ENCODE data around the gene NRL.

The NRL gene

DNA sequence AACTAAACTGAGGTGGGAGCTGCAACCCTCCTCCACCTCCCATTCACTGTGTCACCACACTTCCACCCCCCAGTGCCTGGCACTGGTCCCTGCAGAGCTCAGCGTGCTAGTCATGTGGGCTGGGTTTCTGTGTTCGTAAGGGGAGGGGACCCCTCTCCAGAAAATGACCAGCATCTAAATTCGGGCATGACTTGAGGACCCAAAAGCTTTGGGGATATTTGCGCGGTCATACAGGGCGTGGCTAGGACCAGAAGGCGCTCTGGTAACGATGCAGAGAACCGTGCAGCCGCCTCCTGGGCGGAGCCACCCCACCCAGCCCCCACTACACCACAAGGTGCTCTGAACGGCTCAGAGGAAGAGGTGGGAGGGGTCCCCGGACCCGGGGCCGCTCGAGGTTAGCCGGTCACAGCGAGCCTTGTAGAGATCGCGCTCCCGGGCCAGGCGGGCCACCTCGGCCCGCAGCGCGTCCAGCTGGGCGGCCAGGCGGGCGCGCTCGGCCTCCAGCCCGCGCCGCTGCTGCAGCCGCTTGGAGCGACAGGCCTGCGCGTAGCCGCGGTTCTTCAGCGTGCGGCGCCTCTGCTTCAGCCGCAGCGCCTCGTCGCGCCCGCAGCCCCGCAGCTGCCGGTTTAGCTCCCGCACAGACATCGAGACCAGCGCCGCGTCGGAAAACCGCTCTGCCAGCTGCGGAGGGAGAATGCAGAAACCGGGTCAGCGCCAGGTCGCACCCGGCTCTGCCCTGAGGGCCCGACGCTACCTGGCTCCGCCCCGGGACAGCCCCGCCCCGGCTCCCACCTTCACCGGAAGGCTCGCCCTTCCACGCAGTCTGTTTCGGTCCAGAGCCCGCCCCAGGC is 33.6 kb downstream of the NRL start:
- DNase-seq (ENCODE audit: low read depth in 2 of 2): peak; percentile 58 to 62

DNA sequence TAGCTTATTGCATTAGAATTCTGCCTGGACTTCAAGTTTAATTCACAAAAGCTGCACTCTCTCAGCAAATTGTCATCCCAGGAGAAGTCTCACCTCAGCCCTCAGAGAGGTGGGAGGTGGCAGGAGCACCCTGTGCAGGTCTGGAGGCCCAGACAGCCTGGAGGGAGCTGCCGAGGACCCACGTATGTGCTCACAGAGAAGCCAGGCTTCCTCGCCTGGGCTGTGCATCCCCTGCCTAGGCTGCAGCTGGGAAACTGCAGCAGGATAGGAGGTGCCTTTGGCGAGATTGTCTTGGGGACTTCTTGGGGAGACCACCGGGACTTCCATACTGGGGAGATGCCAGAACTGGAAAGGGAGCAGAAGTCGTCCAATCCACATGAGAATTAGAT is 34.6 kb downstream of the NRL start:
- DNase-seq (ENCODE audit: low read depth in 2 of 2): no peak

DNA sequence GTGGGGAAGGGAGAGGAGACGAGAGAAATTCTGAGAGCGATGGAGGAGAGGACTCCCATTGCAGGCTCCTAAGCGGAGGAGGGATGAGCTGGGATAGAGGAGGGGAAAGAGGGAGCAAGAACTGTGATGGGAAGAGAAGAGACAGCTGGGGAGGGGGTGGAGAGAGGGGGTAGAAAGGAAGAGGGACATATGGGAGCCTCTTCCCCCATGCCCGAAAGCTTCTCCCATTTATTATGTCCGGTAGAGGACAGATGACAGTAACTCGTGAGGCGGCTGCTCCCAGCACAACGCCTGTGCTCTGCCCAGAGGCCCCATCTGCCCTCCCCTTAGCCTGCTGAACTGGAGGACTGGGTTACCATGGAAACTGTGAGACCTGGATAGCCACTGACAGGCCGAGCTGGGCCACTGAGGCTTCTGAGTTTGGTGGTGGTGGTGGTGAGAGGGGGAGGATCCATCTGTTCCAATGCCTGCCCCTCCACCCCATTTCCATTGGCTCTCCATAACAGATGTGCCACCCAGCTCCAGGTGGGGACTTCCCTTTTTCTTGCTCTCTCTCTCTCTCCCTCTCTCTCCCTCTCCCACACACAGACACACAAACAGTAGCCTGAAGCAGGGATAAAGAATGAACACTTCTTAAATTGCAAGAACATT is 35.1 kb downstream of the NRL start:
- no peak for DNase-seq (ENCODE audit: low read depth in 2 of 2)

DNA sequence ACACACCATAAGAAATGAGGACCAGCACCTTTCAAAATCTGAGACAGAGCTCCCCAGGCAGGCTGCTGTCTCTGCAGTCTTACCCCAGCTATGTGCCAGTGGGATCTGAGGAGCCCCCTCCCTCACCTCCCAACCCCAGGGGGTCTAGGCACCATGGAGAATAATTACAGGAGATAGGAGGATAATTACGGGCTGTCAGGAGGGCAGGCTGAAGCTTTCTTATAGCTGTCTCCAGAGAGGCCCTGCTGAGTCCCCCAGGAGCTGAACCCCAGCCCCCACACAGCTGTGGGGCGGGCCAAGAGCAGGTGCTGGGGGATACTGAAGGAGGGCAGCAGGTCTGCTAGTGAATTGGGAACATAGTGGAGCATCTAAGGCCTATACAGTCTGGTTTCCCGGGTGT is 36.6 kb downstream of the NRL start:
- DNase-seq (ENCODE audit: low read depth in 2 of 2): no peak

DNA sequence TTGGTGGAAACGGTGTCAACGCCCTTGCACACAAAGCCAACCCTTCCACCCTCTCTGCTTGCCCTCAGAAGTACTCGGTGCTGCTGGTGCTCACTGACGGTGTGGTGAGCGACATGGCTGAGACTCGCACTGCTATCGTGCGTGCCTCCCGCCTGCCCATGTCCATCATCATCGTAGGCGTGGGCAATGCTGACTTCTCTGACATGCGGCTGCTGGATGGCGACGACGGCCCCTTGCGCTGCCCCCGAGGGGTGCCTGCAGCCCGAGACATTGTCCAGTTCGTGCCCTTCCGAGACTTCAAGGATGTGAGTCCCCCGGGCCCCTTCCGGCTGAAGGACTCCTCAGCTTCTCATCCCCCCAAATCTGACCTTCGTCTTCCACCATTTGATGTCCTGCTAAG is 37.7 kb downstream of the NRL start:
- DNase-seq (ENCODE audit: low read depth in 2 of 2): no peak

DNA sequence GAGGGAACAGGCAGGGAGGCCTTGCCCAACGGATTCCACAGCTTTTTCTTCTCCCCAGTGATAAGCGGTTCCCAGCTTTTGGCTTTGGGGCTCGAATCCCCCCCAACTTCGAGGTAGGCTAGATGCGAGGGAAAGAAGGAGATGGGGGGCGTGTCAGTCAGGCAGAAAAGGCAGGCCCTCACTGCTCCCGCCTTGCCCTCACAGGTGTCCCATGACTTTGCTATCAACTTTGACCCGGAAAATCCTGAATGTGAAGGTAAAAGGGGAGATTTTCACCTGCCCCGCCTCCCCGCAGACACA is 38.5 kb downstream of the NRL start:
- DNase-seq (ENCODE audit: low read depth in 2 of 2): no peak

DNA sequence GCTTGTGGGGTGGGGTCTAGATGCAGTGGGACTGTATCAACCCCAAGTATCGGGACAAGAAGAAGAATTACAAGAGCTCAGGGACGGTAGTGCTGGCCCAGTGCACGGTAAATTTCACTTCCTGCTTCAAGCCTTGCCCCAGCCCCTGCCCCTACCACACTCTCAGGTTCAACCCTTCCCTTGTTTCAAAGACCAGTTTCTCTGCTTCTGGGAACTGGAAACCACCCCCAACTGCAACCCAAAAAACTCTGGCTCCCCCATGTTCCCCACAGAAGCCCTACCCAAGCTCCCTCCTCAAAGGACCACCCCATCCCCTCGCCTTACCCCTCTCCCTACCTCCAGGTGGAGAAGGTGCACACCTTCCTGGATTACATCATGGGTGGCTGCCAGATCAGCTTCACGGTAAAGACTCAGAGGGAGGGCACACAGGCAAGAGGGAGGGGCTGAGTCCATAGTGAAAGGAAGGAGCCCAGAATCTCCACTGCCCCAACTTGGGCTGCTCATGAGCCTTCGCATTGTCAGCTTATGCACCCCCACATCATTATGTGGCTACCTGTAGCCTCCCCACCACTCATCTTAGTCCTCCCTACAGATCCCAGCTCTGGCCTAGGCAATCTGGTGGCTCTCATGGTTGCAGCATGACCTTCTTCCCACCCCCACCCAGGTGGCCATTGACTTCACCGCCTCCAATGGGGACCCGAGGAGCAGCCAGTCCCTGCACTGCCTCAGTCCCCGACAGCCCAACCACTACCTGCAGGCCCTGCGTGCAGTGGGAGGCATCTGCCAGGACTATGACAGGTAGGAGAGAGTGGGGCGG is 39.1 kb downstream of the NRL start:
- DNase-seq (ENCODE audit: low read depth in 2 of 2): no peak

DNA sequence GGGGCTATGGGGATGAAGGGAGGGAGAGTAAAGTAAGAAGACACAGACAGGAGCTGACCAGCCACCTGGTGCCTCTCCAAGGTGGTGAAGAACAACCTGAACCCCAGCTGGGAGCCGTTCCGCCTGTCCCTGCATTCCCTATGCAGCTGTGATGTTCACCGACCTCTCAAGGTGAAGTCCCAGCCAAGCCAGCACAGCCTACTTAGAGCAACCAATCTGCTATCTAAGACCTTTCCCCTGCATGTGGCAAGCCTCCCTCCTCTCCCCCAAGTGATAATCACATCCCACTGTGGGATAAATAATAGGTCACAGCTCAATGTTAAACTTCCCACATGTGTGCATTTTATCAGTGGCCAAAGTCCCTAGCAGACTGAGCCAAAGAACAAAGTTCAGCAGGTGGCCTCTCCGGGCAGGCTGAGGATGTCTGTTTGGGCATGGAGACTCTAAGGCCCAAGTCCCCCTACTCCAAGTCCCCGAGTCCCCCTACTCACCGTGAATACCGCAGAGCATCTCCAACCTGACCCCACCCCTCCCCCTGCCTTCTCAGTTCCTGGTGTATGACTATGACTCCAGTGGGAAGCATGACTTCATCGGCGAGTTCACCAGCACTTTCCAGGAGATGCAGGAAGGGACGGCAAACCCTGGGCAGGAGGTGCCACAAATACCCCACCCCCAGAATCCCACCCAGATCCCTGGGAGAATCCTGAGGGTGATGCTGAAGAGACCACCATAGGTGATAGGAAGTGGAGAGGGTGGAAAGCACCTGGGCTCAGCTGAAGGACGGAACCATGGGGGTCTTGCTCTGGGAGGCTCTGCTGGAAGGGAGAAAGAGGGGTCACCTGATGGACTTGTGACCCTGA is 39.9 kb downstream of the NRL start:
- no peak for DNase-seq (ENCODE audit: low read depth in 2 of 2)

GRCh38 chr14:24072881-24073877 is 41.6 kb downstream of the NRL start:
- DNase-seq (ENCODE audit: low read depth in 2 of 2): no peak

GRCh38 chr14:24072436-24072835 is 42.3 kb downstream of the NRL start:
- DNase-seq (ENCODE audit: low read depth in 2 of 2): no peak

DNA sequence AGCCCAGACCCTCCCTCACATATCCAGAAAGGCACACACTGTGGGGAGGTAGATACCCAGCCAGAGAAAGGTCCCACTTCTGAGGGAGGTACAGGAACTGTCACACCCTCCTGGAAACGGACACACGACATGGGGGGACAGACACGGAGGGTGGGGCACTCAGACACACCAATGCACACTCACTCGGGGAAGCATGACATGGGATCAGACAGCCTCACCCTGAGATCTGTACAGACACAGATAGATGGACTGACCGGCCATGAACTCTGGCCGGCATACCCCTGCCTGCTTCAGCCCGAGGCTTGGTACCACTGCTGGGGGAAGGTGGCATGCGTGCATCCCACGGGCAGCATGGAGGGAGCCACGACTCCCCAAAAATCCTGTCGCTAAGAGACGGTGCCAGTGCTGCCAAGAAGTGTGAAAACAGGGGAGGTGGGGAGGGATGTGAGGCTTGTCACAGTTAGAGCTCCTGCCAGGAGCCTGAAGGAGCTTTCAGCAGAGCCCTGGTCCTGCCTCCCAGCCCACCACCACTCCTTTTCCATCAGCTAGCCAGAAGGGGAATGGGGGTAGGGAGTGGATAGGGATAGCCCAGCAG is 42.8 kb downstream of the NRL start:
- DNase-seq (ENCODE audit: low read depth in 2 of 2): no peak

DNA sequence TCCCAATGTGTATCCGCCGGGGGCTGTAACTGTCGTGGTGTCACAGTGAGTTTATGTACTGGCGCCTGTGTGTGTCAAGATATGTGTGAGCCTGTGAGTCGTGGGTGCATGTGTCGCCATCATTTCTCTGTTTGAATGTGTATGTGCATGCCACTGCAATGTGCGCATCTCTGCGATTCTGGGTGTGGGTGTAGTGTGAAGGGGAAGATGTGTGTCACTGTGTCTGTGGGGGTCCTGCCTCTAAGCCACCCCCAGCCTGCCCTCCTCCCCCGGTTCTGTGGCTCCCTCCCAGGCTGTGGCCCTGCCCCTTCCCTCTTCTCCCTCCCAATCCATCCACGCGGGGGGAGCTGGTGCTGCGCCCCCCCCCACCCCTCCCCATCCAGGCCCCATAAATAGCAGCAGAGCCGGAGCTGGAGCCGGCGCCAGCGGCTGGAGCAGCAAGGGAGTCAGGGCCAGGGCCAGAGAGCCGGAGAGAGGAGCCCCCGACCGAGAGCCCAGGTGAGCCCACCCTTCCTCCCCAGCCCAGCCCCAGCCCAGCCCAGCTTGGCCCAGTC is 43.5 kb downstream of the NRL start, which contains the start of gene CPNE6:
Gene CPNE6 (plus strand): TSS at position 419 of the 554 bp plus-strand sequence. CDS start 1,375 bp downstream, outside the sequence.
- peak; percentile 40 to 46 for DNase-seq (ENCODE audit: low read depth in 2 of 2)

DNA sequence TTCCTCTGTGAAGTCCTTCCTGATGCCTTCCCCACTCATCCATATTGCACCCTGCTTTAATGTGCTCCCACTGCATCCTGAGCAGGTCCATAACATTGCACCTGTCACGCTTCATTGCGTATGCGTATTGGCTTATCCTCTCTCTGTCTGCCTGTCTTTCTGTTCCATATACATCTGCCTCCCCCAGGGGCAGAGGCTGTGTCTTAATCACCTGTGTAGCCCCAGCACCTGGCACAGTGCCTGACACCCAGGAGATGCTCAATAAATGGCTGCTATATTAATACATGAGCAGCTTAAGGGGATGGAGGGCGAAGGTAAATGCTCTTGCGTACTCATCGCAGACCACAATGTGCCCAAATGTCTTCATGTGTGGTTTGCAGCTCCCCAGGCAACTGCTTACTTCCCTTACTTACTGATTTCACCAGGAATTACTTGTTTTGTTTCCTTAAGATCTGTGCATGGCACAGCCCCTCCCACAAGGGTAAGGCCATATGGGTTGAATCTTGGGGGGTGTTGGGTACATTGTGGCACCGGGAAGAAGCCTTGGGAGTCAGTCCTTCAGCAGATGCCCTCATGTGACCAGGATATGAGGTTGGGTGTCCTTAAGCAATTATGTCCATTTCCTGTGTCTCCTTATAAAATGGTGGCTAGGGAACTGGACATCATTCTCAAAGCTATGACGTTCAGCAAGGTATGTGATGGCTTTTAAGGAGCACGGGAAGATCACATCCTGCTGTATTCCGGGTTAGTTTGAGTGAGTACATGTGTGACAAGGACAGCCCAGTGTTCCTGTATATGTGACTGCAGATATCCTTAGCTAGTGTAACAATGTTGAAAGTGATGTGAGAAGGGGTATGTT is 44.2 kb downstream of the NRL start:
- DNase-seq (ENCODE audit: low read depth in 2 of 2): no peak

- DNase-seq (ENCODE audit: low read depth in 2 of 2): no peak
These were observed 45.4 kb downstream of the NRL start for GRCh38 chr14:24069411-24069735.

- DNase-seq (ENCODE audit: low read depth in 2 of 2): no peak
These were observed 45.9 kb downstream of the NRL start for GRCh38 chr14:24068711-24069410.

DNA sequence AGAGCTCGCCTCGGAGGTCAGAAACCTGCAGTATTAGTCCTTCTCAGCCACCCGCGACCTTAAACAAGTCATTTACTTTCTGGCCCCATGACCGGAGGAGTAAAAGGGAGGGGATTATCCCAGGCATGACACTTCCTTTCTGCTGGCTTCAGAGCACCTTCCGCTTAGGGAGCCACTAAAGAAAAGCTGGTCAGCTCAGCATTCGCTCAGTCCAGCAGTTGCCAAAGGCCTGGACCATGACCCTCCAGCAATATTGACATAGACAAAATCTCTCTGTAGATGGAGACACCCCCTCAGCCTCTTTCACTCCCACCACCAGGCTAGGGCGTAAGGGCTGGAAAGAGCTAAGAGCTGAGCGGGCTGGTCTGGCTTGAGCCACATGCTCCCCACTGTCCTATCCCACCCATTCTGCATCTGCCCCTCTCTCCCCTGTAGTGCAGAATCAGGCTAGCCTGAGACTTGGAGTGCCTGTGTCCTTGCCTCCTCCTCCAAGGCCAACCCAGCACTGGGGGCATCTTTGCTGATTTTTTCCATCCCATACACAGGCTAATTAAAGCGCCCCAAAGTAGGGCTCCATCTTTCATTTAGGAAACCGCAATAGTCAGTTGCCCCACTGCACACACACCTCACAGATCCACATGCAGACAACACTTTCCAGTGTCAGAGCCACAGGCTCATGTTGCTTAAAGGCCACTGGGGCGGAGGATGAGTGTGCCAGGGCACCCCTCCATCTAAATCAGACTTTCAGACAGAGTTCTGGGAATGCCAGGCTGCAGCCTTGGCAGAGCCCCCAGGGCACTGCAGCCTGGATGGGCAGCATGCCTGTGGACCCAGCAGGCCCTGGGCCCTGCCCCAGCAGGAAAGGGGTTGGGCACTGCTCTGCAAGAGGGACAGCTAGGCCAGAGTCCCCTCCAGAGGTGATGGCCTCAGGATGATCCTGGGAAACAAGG is 47.3 kb downstream of the NRL start:
- no peak for DNase-seq (ENCODE audit: low read depth in 2 of 2)

DNA sequence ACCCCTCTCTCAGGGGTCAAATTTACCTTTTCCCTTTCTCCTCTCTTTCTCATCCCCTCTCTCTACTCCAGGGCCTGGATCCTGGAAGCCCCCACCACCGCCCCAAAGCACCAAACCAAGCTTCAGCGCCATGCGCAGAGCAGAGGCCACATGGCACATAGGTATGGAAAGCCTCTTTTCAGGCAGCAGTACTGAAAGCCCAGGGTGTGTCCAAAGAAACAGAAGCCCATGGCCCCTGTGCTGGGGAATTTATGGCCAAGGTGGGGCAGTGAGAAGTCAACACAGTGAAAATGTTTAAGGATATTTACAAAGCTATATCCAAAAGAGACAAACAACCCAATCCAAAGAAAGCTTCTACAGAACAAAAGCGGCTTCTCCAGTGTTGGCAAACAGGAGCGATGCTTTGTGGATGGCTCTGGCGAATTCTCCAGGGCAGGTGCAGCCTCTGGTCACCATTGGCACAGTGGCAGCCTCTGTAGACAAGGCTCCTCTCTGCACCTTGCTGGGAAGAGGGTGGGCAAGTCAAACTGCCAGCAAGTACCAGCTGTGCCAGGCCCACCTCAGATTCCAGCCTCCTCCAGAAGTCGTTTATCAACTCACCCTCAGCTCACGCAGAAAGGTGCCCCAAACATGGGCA is 48.1 kb downstream of the NRL start:
- no peak for DNase-seq (ENCODE audit: low read depth in 2 of 2)

Measured in stimulated activated CD8-positive, alpha-beta memory T cell treated with anti-CD3 and anti-CD28 coated beads, Interleukin-2, amount 100 ng/mL, for 48 hours (primary cell).